Uterus (tissue), 4 donors: ENCODE measurements around the gene RSPO4. TPM values are rescaled to one million over a fixed set of nuclear protein-coding genes. Genes with fewer than 3 reads are reported as not detected.

Experiments
- DNase-seq, 2 donors: peaks; one replicate each; pipeline ENCODE4 v3.0.0-alpha.2; 2019 to 2020
- H3K27ac ChIP-seq, 2 donors: fragments of 200-600 bp; sonication (generic); 1 replicate in 1 of 2; 2 replicates in 1 of 2; pipeline ENCODE4 v1.5.1; 2016 to 2018
- H3K27me3 ChIP-seq, 2 donors: fragments of 200-600 bp; sonication (generic); one replicate each; pipeline ENCODE4 v1.5.1; 2018 to 2019; ENCODE audit warnings: control low read depth in 1 of 2
- H3K36me3 ChIP-seq, 2 donors: fragments of 200-600 bp; sonication (generic); one replicate each; pipeline ENCODE4 v1.5.1; 2019; ENCODE audit warnings: control low read depth in 1 of 2
- H3K4me1 ChIP-seq, 2 donors: fragments of 200-600 bp; sonication (generic); one replicate each; pipeline ENCODE4 v1.5.1; 2018 to 2019; ENCODE audit warnings: control low read depth in 1 of 2
- H3K4me3 ChIP-seq, 2 donors: fragments of 200-600 bp; sonication (generic); 1 replicate in 1 of 2; 2 replicates in 1 of 2; pipeline ENCODE4 v1.5.1; 2018 to 2019; ENCODE audit warnings: mild to moderate bottlenecking in 1 of 2
- H3K9me3 ChIP-seq, 2 donors: fragments of 200-600 bp; sonication (generic); one replicate each; pipeline ENCODE4 v1.5.1; 2019; ENCODE audit warnings: control low read depth in 1 of 2
- CTCF ChIP-seq, 4 experiments: fragments of 200-600 bp in 2 of 4; fragments of 450-650 bp in 2 of 4; sonication (generic) in 2 of 4; IDR thresholded peaks; one replicate each; pipeline ENCODE4 v1.5.1; 2016 to 2019; ENCODE audit warnings: antibody characterized with exemption in 4 of 4, mild to moderate bottlenecking in 2 of 4, moderate library complexity in 1 of 4
- POLR2A ChIP-seq, 2 donors: fragments of 450-650 bp; IDR thresholded peaks; one replicate each; pipeline ENCODE4 v1.6.1; 2016; ENCODE audit warnings: antibody characterized with exemption in 2 of 2, mild to moderate bottlenecking in 1 of 2, moderate library complexity in 1 of 2
- intact Hi-C: fragments of 100-400 bp; cut with DNase I; formaldehyde crosslinking; loops from one replicate; pipeline ENCODE4 v1.15.1; 2023; ENCODE audit warnings: low total_unique reads
- total RNA-seq, 4 donors: library from RNA; depleted of rRNA in 3 of 4; stranded (reverse); fragments of >200 nt in 3 of 4; gene quantifications; one replicate each; pipeline versions ENCODE4 v1.1.0 to v1.2.4, GENCODE V29; 2014 to 2023
- donor health status: DM: yes; HTN: yes; CAD: no.

RSPO4 gene
- total RNA-seq, 4 donors from 2014 or later = 0.67 TPM; not detected in 3

GRCh38 chr20:1003920-1004697 is 2.0 kb upstream of the RSPO4 start:
- DNase-seq = no peak
- Histone ChIP-seq H3K9me3 (no peaks in the 10 kb centered on the region), H3K4me1 (no peaks in the 10 kb centered on the region), H3K4me3 (no peak overlapping the region), H3K36me3 (no peaks in the 10 kb centered on the region), H3K27ac (no peak overlapping the region), H3K27me3 (no peaks in the 10 kb centered on the region)
- intact Hi-C loops = no loop called here
- TF ChIP-seq POLR2A (IDR thresholded peaks at IDR 0.05) (no peak), CTCF (IDR thresholded peaks at IDR 0.05) (no peak)

- Histone ChIP-seq H3K36me3 (no peaks in the 10 kb centered on the region), H3K4me3 (no peak overlapping the region), H3K27ac (no peak overlapping the region), H3K4me1 (no peaks in the 10 kb centered on the region), H3K27me3 (no peaks in the 10 kb centered on the region), H3K9me3 (no peaks in the 10 kb centered on the region)
- intact Hi-C loops = no loop called here
- DNase-seq = no peak
- TF ChIP-seq CTCF (IDR thresholded peaks at IDR 0.05) (no peak), POLR2A (IDR thresholded peaks at IDR 0.05) (no peak)
Measured at GRCh38 chr20:1002682-1003561, 811 bp upstream of the RSPO4 start.

GRCh38 chr20:1001116-1001515 is 995 bp downstream of the RSPO4 start:
- no peak for DNase-seq
- no peaks in the 10 kb centered on the region for H3K27me3 ChIP-seq
- no peaks in the 10 kb centered on the region for H3K9me3 ChIP-seq
- no peak overlapping the region for H3K4me3 ChIP-seq
- no peak overlapping the region for H3K27ac ChIP-seq
- H3K4me1 ChIP-seq = no peaks in the 10 kb centered on the region
- TF ChIP-seq POLR2A (IDR thresholded peaks at IDR 0.05) (no peak), CTCF (IDR thresholded peaks at IDR 0.05) (no peak)
- no peaks in the 10 kb centered on the region for H3K36me3 ChIP-seq
- intact Hi-C loops = no loop called here

GRCh38 chr20:998231-998830 is 3.8 kb downstream of the RSPO4 start:
- Histone ChIP-seq H3K4me1 (no peaks in the 10 kb centered on the region), H3K36me3 (no peaks in the 10 kb centered on the region), H3K4me3 (no peak overlapping the region), H3K9me3 (no peaks in the 10 kb centered on the region), H3K27me3 (no peaks in the 10 kb centered on the region), H3K27ac (no peak overlapping the region)
- DNase-seq = no peak
- intact Hi-C loops = no loop called here
- no peak for TF ChIP-seq POLR2A (IDR thresholded peaks at IDR 0.05)

- no peaks in the 10 kb centered on the region for H3K27me3 ChIP-seq
- no peak for DNase-seq
- no peak overlapping the region for H3K4me3 ChIP-seq
- H3K36me3 ChIP-seq = no peaks in the 10 kb centered on the region
- intact Hi-C loops = no loop called here
- H3K9me3 ChIP-seq = no peaks in the 10 kb centered on the region
- TF ChIP-seq POLR2A (IDR thresholded peaks at IDR 0.05) (no peak), CTCF (IDR thresholded peaks at IDR 0.05) (no peak)
- no peaks in the 10 kb centered on the region for H3K4me1 ChIP-seq
- H3K27ac ChIP-seq = no peak overlapping the region
Measured at GRCh38 chr20:997486-997885, 4.6 kb downstream of the RSPO4 start.
